Muscle of back (tissue), 13 donors: ENCODE results near the gene WNT16. TPM values are rescaled to one million over a fixed set of nuclear protein-coding genes. Genes with fewer than 3 reads are reported as not detected.
"Not testable (repeated sequence)": the region's sequence is repeated elsewhere in the genome, so short reads cannot be mapped to it uniquely, and the experiment has no call there.

ENCODE experiments used
- DNase-seq, 3 donors: peaks; one replicate each; pipeline versions ENCODE4 v3.0.0 to v3.0.0-alpha.2; 2013
- long read RNA-seq, 9 donors: transcript quantifications; one replicate each; lab custom pipeline, GENCODE V29; 2026
- polyA plus RNA-seq, 10 donors: library from polyadenylated mRNA; unstranded; fragments of 120-200 nt; gene quantifications; one replicate each; pipeline ENCODE4 v1.2.1, GENCODE V29; 2013; ENCODE audit not compliant: insufficient read length in 10 of 10

WNT16 gene
- polyA plus RNA-seq = 1 to 10 TPM in 2 of 10 donors, under 1 TPM in 8; 0.07 to 3.2 (median 0.31) TPM
- long read RNA-seq, donor 1 = 0 reads
- long read RNA-seq, donor 2 = 0 reads
- long read RNA-seq, donor 3 = 0 reads
- long read RNA-seq, donor 4 = 0 reads
- long read RNA-seq, donor 5 = 0 reads
- long read RNA-seq, donor 6 = 0 reads
- long read RNA-seq, donor 7, partial matches to known transcripts = 0 of 1 reads
- long read RNA-seq, donor 7, other reads (novel, unspliced or antisense) = 0 of 1 reads
- long read RNA-seq, donor 8, partial matches to known transcripts = 0 of 2 reads
- long read RNA-seq, donor 8, other reads (novel, unspliced or antisense) = 0 of 2 reads
- long read RNA-seq, donor 9 = 0 reads

- peak in 1 of 3 donors; percentile 45 for DNase-seq
Observed at GRCh38 chr7:121328508-121329190, at the start of gene WNT16. Gene WNT16 (plus strand): TSS chr7:121329000. CDS start chr7:121329293, 293 bp downstream.

- peak in 1 of 3 donors; percentile 27 for DNase-seq
Observed at GRCh38 chr7:121279060-121279620, 49.7 kb upstream of the WNT16 start.

- DNase-seq = no peak
Observed at GRCh38 chr7:121279822-121280221, 49.0 kb upstream of the WNT16 start.

- DNase-seq = no peak
Observed at GRCh38 chr7:121280656-121281055, 48.1 kb upstream of the WNT16 start.

GRCh38 chr7:121282129-121282528 lies 46.7 kb upstream of the WNT16 start:
- DNase-seq = no peak

- DNase-seq = no peak
Observed at GRCh38 chr7:121285066-121285667, 43.6 kb upstream of the WNT16 start.

GRCh38 chr7:121286186-121286585 lies 42.6 kb upstream of the WNT16 start:
- no peak for DNase-seq

- peak in 1 of 3 donors; percentile 25 for DNase-seq
Observed at GRCh38 chr7:121286742-121287734, 41.8 kb upstream of the WNT16 start.

- peak in 1 of 3 donors; percentile 59 for DNase-seq
Observed at GRCh38 chr7:121288894-121289293, 39.9 kb upstream of the WNT16 start.

GRCh38 chr7:121289930-121290329 lies 38.9 kb upstream of the WNT16 start:
- not testable (repeated sequence) for DNase-seq

- DNase-seq = no peak
Observed at GRCh38 chr7:121294448-121294992, 34.3 kb upstream of the WNT16 start.

- no peak for DNase-seq
Observed at GRCh38 chr7:121297843-121298242, 31.0 kb upstream of the WNT16 start.

- no peak for DNase-seq
Observed at GRCh38 chr7:121298831-121299239, 30.0 kb upstream of the WNT16 start.

GRCh38 chr7:121300685-121301420 lies 27.9 kb upstream of the WNT16 start:
- no peak for DNase-seq

- DNase-seq = peak in 1 of 3 donors; percentile 33
Observed at GRCh38 chr7:121301446-121302213, 27.2 kb upstream of the WNT16 start.

GRCh38 chr7:121302214-121302745 lies 26.5 kb upstream of the WNT16 start:
- peak in 1 of 3 donors; percentile 25 for DNase-seq

- DNase-seq = no peak
Observed at GRCh38 chr7:121303422-121304101, 25.2 kb upstream of the WNT16 start.

- DNase-seq = peak in 1 of 3 donors; percentile 43
Observed at GRCh38 chr7:121304102-121304658, 24.6 kb upstream of the WNT16 start.
